DMS153 treated with DMSO at 0.1 percent for 48 hours (cell line): ENCODE data around the gene ALDH1B1.

ENCODE experiments used
- DNase-seq: peaks from one replicate; lab custom pipeline; 2025; ENCODE audit not compliant: unreplicated experiment; lab: John Stamatoyannopoulos, UW

ALDH1B1 gene

DNA sequence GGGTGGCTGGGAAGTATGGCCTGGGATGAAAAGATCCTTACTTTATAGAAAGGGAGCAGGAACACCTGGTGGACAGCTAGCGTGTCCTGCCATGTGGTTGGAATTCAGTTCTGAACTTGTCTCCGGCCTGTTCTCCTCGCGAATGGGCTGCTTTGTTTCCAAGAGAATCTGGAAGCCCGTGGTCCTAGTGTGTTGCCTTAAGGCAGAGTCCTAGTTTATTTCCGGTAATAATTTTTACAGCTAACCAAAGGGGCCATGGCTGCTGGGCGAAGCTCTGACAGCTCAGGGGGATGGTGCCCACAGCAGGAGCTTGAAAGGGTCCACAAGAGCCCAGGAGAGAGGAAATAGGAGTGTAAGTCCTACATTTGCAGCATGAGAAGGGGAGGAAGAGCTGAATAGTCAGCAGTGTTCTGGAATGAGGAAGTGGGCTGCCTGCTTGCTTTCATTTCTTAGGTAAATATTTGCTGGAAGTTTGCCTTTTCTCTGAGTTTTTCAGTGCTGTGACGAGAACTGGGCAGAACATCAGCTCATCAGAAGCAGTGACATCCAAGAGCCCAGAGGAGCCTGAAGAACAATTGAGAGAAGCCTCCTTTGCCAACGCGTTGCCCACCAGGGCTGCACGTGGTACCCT, 44.8 kb downstream of the ALDH1B1 start:
- DNase-seq = no peak

- DNase-seq = no peak
Observed at GRCh38 chr9:38439291-38439915, 46.9 kb downstream of the ALDH1B1 start.

GRCh38 chr9:38439916-38440301, 47.4 kb downstream of the ALDH1B1 start:
- DNase-seq = no peak

- DNase-seq = no peak
Observed at GRCh38 chr9:38440516-38440915, 48.0 kb downstream of the ALDH1B1 start.

DNA sequence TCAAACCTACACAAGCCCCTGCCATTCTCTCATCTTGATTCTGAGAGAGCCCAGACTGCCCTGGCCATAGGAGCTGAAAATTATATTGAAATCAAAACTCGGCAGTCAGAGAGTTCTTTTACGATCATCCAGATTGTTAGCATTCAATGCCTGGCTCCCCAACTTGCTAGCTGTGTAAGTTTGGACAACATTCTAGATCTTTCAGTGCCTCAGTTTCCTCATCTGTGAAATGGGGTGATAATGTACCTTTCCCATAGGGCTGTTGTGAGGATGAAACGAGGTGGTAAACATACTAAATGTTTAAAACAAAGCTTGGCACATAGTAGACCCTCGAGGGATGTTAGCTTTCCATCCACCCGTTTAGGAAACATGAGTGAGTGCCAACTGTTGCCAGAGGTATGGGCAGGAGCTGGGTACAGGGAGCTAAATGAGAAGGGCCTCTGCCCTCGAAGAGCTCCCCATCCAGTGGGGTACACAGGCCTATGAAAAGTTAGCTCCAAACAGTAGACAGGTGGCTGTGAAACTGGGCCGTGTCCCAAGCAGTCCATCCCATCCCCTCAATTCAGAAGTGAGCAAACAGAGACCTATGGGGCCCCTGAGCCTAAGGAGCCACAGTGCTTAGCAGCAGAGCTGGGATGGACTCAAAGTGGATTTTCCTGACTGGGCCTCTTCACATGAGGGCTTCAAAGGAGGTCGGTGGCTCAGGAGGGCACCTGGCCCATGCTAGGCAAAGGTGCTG, 49.0 kb downstream of the ALDH1B1 start:
- DNase-seq = no peak

DNA sequence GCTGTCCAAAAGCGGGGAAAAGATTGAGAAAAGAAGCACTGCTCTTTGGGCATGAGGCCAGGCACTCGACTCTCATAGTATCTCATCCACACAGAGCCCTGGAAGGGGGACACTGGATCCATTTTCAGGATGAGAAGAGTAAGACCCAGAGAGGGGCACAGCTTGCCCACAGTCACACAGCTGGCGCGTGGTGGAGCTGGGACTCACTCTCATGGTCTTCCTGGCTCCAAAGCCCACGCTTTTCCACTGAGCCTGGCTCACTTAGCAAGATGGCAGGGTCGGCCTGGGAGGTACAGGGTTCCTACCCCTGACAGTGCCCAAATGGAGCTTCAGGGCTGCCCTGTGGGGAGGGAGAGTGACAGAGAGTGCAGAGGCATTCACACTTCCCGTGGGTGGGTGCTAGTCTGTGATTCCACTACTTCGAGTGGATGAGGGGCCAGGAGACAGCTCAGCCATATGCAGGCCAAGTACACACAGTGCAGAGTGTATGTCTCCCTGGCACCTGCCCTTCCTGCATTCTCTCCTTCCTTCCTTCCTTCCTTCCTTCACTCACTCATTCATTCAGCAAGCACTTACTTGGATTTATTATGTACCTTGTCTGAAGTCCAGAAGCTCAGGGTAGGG, 50.1 kb downstream of the ALDH1B1 start:
- DNase-seq = no peak

DNA sequence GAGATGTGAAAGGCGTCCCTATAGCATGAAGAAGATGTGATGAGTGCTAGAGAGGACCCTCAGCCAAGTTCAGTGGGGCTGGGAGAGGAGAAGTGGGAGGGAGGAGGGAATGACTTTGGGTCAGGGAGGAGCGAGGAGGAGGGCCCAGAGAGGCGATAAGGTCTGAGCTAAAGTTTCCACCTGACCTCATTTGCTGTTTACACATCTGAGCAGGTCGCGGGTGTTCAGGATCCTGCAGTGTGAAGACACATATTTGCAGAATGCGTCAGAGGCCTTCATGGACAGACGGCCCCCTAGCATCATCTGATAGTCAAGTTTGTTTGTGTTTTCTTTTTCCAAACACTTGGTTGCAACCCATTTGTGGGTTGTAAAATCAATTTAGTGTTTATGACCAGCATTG, 50.7 kb downstream of the ALDH1B1 start:
- DNase-seq = no peak

- no peak for DNase-seq
Observed at GRCh38 chr9:38443597-38443996, 51.1 kb downstream of the ALDH1B1 start.

- no peak for DNase-seq
Observed at GRCh38 chr9:38445154-38446043, 52.9 kb downstream of the ALDH1B1 start.

- no peak for DNase-seq
Observed at GRCh38 chr9:38447703-38448102, 55.2 kb downstream of the ALDH1B1 start.
